WTC11 (cell line): Measurements from ENCODE around the gene ARHGAP26. TPM values are rescaled to one million over a fixed set of nuclear protein-coding genes. Genes with fewer than 3 reads are reported as not detected.

Source experiments
- ATAC-seq: fragments of 200-7000 bp; cut with Tn5 transposase; 2 replicates; pipeline ENCODE4 v1.10.0; 2021; ENCODE audit warnings: mild to moderate bottlenecking, moderate library complexity
- CTCF ChIA-PET: fragments of 300-600 bp; sonication (Branson Sonifier 250); formaldehyde crosslinking; loops from one replicate; lab custom pipeline; 2021; ENCODE audit warnings: antibody characterized with exemption; lab: Charles Lee
- POLR2A ChIA-PET: fragments of 350-600 bp; sonication (Branson Sonifier 250); formaldehyde crosslinking; loops from one replicate; lab custom pipeline; 2021; ENCODE audit warnings: antibody characterized with exemption; lab: Charles Lee
- DNase-seq: peaks from one replicate; pipeline ENCODE4 v3.0.0; 2021; ENCODE audit warnings: low spot score
- H3K27ac Mint-ChIP-seq: 2 replicates; pipeline ENCODE4 v1.8.0; 2021; ENCODE audit warnings: mixed read lengths
- H3K27me3 Mint-ChIP-seq: 2 replicates; pipeline ENCODE4 v1.8.0; 2021; ENCODE audit warnings: low read depth, mild to moderate bottlenecking, moderate library complexity, mixed read lengths
- H3K36me3 Mint-ChIP-seq: 2 replicates; pipeline ENCODE4 v1.8.0; 2021; ENCODE audit warnings: mixed read lengths
- H3K4me1 Mint-ChIP-seq: 2 replicates; pipeline ENCODE4 v1.8.0; 2022; ENCODE audit warnings: mixed read lengths
- H3K4me3 Mint-ChIP-seq: 2 replicates; pipeline ENCODE4 v1.8.0; 2021; ENCODE audit warnings: mild to moderate bottlenecking, moderate library complexity, mixed read lengths
- H3K9me3 Mint-ChIP-seq: 2 replicates; pipeline ENCODE4 v1.8.0; 2021; ENCODE audit warnings: mixed read lengths
- CDX4 ChIP-seq: fragments of 250-450 bp; sonication (Bioruptor Pico); IDR thresholded peaks from 2 replicates; pipeline ENCODE4 v1.9.0; 2021; ENCODE audit warnings: moderate library complexity, mild to moderate bottlenecking, inconsistent platforms, borderline replicate concordance
- EMX1 ChIP-seq: fragments of 250-450 bp; sonication (Bioruptor Pico); IDR thresholded peaks from 2 replicates; pipeline ENCODE4 v1.8.0; 2021; ENCODE audit warnings: mild to moderate bottlenecking
- ESRRA ChIP-seq: sonication (generic); formaldehyde crosslinking; IDR thresholded peaks from 2 replicates; pipeline ENCODE4 v1.8.1; 2022; ENCODE audit warnings: mild to moderate bottlenecking, missing genetic modification reagents, borderline replicate concordance
- FOXK1 ChIP-seq: sonication (generic); formaldehyde crosslinking; IDR thresholded peaks from 2 replicates; pipeline ENCODE4 v1.8.0; 2022; ENCODE audit warnings: mild to moderate bottlenecking, moderate library complexity, missing genetic modification reagents
- GABPB1 ChIP-seq: sonication (generic); formaldehyde crosslinking; IDR thresholded peaks from 2 replicates; pipeline ENCODE4 v1.8.1; 2023; ENCODE audit warnings: mild to moderate bottlenecking, missing genetic modification reagents
- GTF2I ChIP-seq: fragments of 250-450 bp; sonication (Bioruptor Pico); conservative IDR thresholded peaks from 2 replicates; pipeline ENCODE4 v1.4.0; 2021; ENCODE audit warnings: mild to moderate bottlenecking
- NFYB ChIP-seq: sonication (generic); formaldehyde crosslinking; conservative IDR thresholded peaks from 2 replicates; pipeline ENCODE4 v1.8.0; 2022; ENCODE audit warnings: low read depth, missing genetic modification reagents
- OVOL2 ChIP-seq: fragments of 250-450 bp; sonication (Bioruptor Pico); IDR thresholded peaks from 2 replicates; pipeline ENCODE4 v1.9.0; 2021; ENCODE audit warnings: mild to moderate bottlenecking, borderline replicate concordance
- SMAD3 ChIP-seq: sonication (generic); formaldehyde crosslinking; IDR thresholded peaks from 2 replicates; pipeline ENCODE4 v1.8.0; 2022; ENCODE audit warnings: missing genetic modification reagents, mild to moderate bottlenecking, borderline replicate concordance
- SP1 ChIP-seq: sonication (generic); formaldehyde crosslinking; conservative IDR thresholded peaks from 2 replicates; pipeline ENCODE4 v1.8.1; 2022; ENCODE audit warnings: missing genetic modification reagents
- TEAD4 ChIP-seq: sonication (generic); formaldehyde crosslinking; IDR thresholded peaks from 2 replicates; pipeline ENCODE4 v1.8.0; 2022; ENCODE audit warnings: mild to moderate bottlenecking, missing genetic modification reagents
- ZNF396 ChIP-seq: fragments of 250-450 bp; sonication (Bioruptor Pico); IDR thresholded peaks from 2 replicates; pipeline ENCODE4 v1.8.0; 2021; ENCODE audit warnings: mild to moderate bottlenecking, moderate library complexity, borderline replicate concordance
- ZNF423 ChIP-seq: fragments of 250-450 bp; sonication (Bioruptor Pico); IDR thresholded peaks from 2 replicates; pipeline ENCODE4 v2.1.2; 2022; ENCODE audit warnings: mild to moderate bottlenecking, moderate library complexity
- ZNF671 ChIP-seq: fragments of 250-450 bp; sonication (Bioruptor Pico); IDR thresholded peaks from 2 replicates; pipeline ENCODE4 v1.8.0; 2021; ENCODE audit warnings: mild to moderate bottlenecking
- total RNA-seq: library from RNA; stranded (reverse); gene quantifications from 3 replicates; pipeline ENCODE4 v1.2.3, GENCODE V29; 2021
- TF ChIP-seq, protein P1 (sequence below): sonication (generic); formaldehyde crosslinking; IDR thresholded peaks from 2 replicates; pipeline ENCODE4 v1.8.1; 2023; ENCODE audit warnings: mild to moderate bottlenecking, missing genetic modification reagents, moderate library complexity
- TF ChIP-seq, protein P2 (sequence below): sonication (generic); formaldehyde crosslinking; IDR thresholded peaks from 2 replicates; pipeline ENCODE4 v1.8.0; 2022; ENCODE audit warnings: mild to moderate bottlenecking, missing genetic modification reagents
- TF ChIP-seq, protein P3 (sequence below): sonication (generic); formaldehyde crosslinking; IDR thresholded peaks from 2 replicates; pipeline ENCODE4 v1.8.0; 2022; ENCODE audit warnings: mild to moderate bottlenecking, missing genetic modification reagents
- TF ChIP-seq, protein P4 (sequence below): sonication (generic); formaldehyde crosslinking; IDR thresholded peaks from 2 replicates; pipeline ENCODE4 v1.8.0; 2023; ENCODE audit warnings: mild to moderate bottlenecking, missing genetic modification reagents
- TF ChIP-seq, protein P5 (sequence below): fragments of 250-450 bp; sonication (Bioruptor Pico); IDR thresholded peaks from 2 replicates; pipeline ENCODE4 v2.1.2; 2022; ENCODE audit warnings: mild to moderate bottlenecking, moderate library complexity

ARHGAP26 gene
- total RNA-seq, 1 experiment from 2014 or later: 22.3 TPM

DNA sequence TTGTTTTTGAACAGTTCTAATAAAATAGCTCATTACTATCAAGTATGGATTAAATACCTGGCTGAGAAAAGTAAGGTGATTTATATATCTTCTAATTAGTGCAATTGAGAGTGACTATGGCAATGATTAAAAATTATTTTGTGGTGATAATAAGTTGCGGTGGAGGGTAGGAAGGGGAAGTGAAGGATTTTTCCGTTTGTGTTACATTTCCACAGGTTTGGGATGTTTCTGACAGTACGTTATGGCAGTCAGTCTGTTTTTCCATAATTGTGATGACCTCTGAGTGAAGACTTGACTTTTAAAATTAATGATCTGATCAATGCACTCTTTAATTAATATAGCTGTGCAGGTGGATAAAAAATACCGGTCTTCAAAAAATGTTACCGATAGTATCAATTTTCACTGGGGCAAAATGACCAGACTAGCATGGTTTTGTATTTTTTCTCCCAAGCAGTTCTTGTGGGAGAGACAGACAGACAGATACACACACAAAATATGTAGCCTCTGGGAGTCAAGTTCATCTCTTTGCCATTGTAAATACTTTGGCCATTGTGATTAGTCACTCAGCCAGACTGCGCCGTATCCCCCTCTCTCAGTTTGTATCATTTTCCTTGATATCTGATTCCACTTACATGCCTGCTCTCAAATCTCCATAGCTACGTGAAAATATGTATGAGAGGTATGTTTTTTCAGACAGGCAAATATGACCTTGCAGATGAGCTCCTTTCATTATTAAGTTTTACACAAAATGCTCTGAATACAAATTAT, 60.2 kb downstream of the ARHGAP26 start (continued):
- TF ChIP-seq CDX4 (CRISPR knock-in tag) (no peak), TEAD4 (CRISPR knock-in tag) (no peak), ZNF423 (CRISPR knock-in tag) (no peak)
- TF ChIP-seq, protein P1, sequence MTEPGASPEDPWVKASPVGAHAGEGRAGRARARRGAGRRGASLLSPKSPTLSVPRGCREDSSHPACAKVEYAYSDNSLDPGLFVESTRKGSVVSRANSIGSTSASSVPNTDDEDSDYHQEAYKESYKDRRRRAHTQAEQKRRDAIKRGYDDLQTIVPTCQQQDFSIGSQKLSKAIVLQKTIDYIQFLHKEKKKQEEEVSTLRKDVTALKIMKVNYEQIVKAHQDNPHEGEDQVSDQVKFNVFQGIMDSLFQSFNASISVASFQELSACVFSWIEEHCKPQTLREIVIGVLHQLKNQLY (CRISPR knock-in tag): no peak

DNA sequence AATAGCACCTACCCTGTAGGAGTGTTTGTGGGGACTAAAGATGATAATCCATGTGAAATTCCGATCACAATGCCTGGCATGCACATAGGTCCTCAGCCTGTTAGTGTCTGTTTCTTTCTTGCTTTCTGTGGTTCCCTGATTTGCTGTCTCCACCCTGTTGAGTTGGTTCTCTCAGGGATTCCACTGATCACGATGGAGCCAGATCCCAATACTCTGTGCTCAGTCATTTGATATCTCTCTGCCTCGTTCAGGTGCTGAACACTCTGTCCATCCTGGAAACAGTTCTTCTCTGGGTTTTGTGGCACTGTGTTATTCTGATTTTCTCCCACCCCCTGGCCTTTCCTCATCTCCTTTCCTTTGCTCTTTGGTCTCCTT, 60.8 kb downstream of the ARHGAP26 start:
- Mint-ChIP-seq H3K27ac (0 out of 2 replicates have a peak overlapping the region, but pooled peaks have one; percentile 22), H3K9me3 (no peaks in the 10 kb centered on the region), H3K4me1 (peaks cover 45% of the 10 kb centered on the region), H3K27me3 (no peaks in the 10 kb centered on the region), H3K36me3 (no peaks in the 10 kb centered on the region), H3K4me3 (no peak overlapping the region)
- TF ChIP-seq ZNF396 (CRISPR knock-in tag): no peak
- DNase-seq (no peak), ATAC-seq (no peak)
- POLR2A ChIA-PET: no interaction called here
- CTCF ChIA-PET: no interaction called here

GRCh38 chr5:142832263-142832662, 62.1 kb downstream of the ARHGAP26 start:
- no peak for DNase-seq
- Mint-ChIP-seq H3K4me3 (no peak overlapping the region), H3K9me3 (no peaks in the 10 kb centered on the region), H3K4me1 (peaks cover 42% of the 10 kb centered on the region), H3K36me3 (no peaks in the 10 kb centered on the region), H3K27me3 (no peaks in the 10 kb centered on the region), H3K27ac (no peak overlapping the region; the same call in 1 of the 2 replicates)
- peak; percentile 25; the same call in 1 of the 2 replicates for ATAC-seq
- CTCF ChIA-PET: interaction anchor here (0.6 to 1.2 kb wide), 3 partner anchors 35 to 177 kb away, joined by 3 to 6 read pairs (median 3); no protein-coding TSS in a partner anchor
- TF ChIP-seq, protein P2, sequence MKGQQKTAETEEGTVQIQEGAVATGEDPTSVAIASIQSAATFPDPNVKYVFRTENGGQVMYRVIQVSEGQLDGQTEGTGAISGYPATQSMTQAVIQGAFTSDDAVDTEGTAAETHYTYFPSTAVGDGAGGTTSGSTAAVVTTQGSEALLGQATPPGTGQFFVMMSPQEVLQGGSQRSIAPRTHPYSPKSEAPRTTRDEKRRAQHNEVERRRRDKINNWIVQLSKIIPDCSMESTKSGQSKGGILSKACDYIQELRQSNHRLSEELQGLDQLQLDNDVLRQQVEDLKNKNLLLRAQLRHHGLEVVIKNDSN (CRISPR knock-in tag): no peak
- POLR2A ChIA-PET: no interaction called here

DNA sequence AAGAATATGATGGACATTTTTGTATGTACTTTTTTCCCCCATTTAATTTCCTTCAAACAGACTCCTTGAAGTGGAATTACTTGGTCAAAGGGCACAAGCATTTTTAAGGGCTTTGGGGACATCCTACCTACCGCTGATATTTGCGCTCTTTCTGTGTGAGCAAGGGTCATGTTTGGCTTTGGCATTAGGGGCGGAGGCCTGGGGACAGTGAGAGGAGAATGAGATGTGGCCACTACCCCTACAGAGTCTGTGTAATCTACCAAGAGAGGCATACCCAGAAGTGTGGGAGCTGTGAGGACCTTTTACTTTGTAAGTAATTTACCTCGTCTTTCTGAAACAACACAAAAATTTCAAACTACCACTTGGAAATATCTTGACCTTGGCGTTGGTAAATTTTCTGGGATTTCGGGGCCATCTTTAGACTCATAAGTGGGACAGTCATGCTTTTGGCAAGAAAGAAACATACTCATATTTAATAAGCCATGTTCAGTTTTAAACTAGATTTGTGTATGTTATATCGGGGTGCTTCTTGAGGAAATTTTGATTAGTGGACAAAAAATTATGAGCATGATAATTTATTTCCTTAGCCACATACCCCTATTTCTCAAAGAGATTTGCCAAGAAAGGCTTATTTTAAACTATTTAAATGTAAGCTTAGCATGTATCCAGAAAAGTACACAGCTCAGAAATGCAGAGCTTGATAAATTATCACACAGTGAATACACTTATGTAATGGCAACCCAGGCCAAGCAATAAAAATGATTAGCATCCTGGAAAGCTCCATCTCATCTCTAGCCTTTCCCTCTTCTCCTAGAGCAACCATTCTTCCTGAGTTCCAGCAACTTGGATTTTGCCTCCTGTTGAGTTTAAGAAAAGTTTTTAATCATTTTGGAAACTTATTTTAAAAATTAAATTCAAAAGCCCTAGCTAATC, 63.6 kb downstream of the ARHGAP26 start:
- H3K36me3 Mint-ChIP-seq: no peaks in the 10 kb centered on the region
- H3K4me3 Mint-ChIP-seq: no peak overlapping the region
- CTCF ChIA-PET: interaction anchor here (1.4 kb wide), 1 partner anchor 120 kb away, joined by 3 read pairs; no protein-coding TSS in a partner anchor
- H3K4me1 Mint-ChIP-seq: peaks cover 31% of the 10 kb centered on the region
- POLR2A ChIA-PET: interaction anchor here (0.5 kb wide), 1 partner anchor 1113 kb away, joined by 5 read pairs; no protein-coding TSS in a partner anchor
- ATAC-seq (no peak), DNase-seq (no peak)
- H3K27me3 Mint-ChIP-seq: no peaks in the 10 kb centered on the region
- no peaks in the 10 kb centered on the region for H3K9me3 Mint-ChIP-seq
- H3K27ac Mint-ChIP-seq: no peak overlapping the region
- TF ChIP-seq, protein P3, sequence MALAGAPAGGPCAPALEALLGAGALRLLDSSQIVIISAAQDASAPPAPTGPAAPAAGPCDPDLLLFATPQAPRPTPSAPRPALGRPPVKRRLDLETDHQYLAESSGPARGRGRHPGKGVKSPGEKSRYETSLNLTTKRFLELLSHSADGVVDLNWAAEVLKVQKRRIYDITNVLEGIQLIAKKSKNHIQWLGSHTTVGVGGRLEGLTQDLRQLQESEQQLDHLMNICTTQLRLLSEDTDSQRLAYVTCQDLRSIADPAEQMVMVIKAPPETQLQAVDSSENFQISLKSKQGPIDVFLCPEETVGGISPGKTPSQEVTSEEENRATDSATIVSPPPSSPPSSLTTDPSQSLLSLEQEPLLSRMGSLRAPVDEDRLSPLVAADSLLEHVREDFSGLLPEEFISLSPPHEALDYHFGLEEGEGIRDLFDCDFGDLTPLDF: no peak
- TF ChIP-seq, protein P1 (CRISPR knock-in tag): no peak
- TF ChIP-seq EMX1: no peak
- no peak for TF ChIP-seq OVOL2 (CRISPR knock-in tag)
- no peak for TF ChIP-seq ZNF671
- no peak; the same call in 1 of the 2 replicates for TF ChIP-seq GABPB1 (CRISPR knock-in tag)
- no peak for TF ChIP-seq NFYB (CRISPR knock-in tag)
- no peak for TF ChIP-seq GTF2I (CRISPR knock-in tag)
- no peak for TF ChIP-seq ESRRA (CRISPR knock-in tag)
- TF ChIP-seq SP1 (CRISPR knock-in tag): no peak
- no peak for TF ChIP-seq FOXK1 (CRISPR knock-in tag)
- TF ChIP-seq, protein P4, sequence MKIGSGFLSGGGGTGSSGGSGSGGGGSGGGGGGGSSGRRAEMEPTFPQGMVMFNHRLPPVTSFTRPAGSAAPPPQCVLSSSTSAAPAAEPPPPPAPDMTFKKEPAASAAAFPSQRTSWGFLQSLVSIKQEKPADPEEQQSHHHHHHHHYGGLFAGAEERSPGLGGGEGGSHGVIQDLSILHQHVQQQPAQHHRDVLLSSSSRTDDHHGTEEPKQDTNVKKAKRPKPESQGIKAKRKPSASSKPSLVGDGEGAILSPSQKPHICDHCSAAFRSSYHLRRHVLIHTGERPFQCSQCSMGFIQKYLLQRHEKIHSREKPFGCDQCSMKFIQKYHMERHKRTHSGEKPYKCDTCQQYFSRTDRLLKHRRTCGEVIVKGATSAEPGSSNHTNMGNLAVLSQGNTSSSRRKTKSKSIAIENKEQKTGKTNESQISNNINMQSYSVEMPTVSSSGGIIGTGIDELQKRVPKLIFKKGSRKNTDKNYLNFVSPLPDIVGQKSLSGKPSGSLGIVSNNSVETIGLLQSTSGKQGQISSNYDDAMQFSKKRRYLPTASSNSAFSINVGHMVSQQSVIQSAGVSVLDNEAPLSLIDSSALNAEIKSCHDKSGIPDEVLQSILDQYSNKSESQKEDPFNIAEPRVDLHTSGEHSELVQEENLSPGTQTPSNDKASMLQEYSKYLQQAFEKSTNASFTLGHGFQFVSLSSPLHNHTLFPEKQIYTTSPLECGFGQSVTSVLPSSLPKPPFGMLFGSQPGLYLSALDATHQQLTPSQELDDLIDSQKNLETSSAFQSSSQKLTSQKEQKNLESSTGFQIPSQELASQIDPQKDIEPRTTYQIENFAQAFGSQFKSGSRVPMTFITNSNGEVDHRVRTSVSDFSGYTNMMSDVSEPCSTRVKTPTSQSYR (CRISPR knock-in tag): no peak
- no peak for TF ChIP-seq SMAD3 (CRISPR knock-in tag)
- TF ChIP-seq, protein P5, sequence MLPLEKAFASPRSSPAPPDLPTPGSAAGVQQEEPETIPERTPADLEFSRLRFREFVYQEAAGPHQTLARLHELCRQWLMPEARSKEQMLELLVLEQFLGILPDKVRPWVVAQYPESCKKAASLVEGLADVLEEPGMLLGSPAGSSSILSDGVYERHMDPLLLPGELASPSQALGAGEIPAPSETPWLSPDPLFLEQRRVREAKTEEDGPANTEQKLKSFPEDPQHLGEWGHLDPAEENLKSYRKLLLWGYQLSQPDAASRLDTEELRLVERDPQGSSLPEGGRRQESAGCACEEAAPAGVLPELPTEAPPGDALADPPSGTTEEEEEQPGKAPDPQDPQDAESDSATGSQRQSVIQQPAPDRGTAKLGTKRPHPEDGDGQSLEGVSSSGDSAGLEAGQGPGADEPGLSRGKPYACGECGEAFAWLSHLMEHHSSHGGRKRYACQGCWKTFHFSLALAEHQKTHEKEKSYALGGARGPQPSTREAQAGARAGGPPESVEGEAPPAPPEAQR (CRISPR knock-in tag): no peak
